ENCODE results near the gene NUFIP1.

- no peak for TF ChIP-seq MAX (IDR thresholded peaks at IDR 0.05; ENCODE audit: insufficient read depth, insufficient read length)
- no peak for TF ChIP-seq CTCF (IDR thresholded peaks at IDR 0.05; ENCODE audit: extremely low read depth in 1 of 2, insufficient read depth in 1 of 2, low read depth in 1 of 2, low read length in 2 of 2)
- TF ChIP-seq POLR2AphosphoS5 (IDR thresholded peaks at IDR 0.05; ENCODE audit: insufficient read depth, low read depth, low read length): no peak
- no peak for TF ChIP-seq EZH2 (IDR thresholded peaks at IDR 0.05; ENCODE audit: borderline replicate concordance, low read depth, low read length, severe bottlenecking)
- no peak for TF ChIP-seq POLR2A (IDR thresholded peaks at IDR 0.05; ENCODE audit: low read depth, low read length)
- no peak for TF ChIP-seq FOS (IDR thresholded peaks at IDR 0.05; ENCODE audit: borderline replicate concordance, insufficient read depth, low read length)
- TF ChIP-seq GATA2 (IDR thresholded peaks at IDR 0.05; ENCODE audit: insufficient read depth, insufficient read length, low read depth, low read length): no peak
- no peak for TF ChIP-seq JUN (IDR thresholded peaks at IDR 0.05; ENCODE audit: borderline replicate concordance, insufficient read depth, insufficient read length, low read depth)
- TF ChIP-seq MYC (IDR thresholded peaks at IDR 0.05; ENCODE audit: low read depth, low read length): no peak
Measured at GRCh38 chr13:44902738-44903137, 86.5 kb downstream of the NUFIP1 start.

All from endothelial cell of umbilical vein (primary cell).